Upper lobe of left lung (tissue), 4 donors: ENCODE results near the gene PANK1.

ENCODE experiments used
- POLR2AphosphoS5 ChIP-seq, 2 donors: sonication (generic); formaldehyde crosslinking; IDR thresholded peaks; one replicate each; pipeline ENCODE4 v1.5.1; 2017; ENCODE audit warnings: antibody characterized with exemption in 2 of 2
- TF ChIP-seq, protein P1 (sequence below), 6 experiments: fragments of 450-650 bp in 4 of 6; fragments of 200-600 bp in 2 of 6; sonication (generic) in 2 of 6; IDR thresholded peaks; one replicate each; pipeline ENCODE4 v1.5.1; 2016 to 2019; ENCODE audit warnings: antibody characterized with exemption in 6 of 6

DNA sequence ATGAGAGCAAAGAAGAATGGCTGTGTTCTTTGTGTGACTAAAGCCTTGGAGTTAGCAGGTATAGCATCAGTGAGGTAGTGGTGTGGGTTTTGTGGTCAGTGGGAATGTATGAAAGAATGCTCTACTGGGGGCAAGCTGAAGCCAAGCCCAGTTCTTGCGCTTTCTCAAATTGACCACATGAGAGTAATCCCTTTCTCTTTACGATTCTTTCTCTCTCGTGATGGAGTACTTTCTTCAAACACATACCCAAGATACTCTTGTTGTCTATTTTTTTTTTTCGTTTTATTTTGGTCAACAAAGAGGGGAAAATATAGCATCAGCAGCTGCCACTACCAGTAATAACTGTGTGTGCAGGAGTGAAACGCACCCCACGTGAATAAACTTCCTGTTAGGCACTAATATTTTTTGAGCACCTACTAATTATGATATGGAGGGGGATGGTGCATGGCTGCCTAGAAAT lies 8.4 kb upstream of the PANK1 start:
- TF ChIP-seq, protein P1, sequence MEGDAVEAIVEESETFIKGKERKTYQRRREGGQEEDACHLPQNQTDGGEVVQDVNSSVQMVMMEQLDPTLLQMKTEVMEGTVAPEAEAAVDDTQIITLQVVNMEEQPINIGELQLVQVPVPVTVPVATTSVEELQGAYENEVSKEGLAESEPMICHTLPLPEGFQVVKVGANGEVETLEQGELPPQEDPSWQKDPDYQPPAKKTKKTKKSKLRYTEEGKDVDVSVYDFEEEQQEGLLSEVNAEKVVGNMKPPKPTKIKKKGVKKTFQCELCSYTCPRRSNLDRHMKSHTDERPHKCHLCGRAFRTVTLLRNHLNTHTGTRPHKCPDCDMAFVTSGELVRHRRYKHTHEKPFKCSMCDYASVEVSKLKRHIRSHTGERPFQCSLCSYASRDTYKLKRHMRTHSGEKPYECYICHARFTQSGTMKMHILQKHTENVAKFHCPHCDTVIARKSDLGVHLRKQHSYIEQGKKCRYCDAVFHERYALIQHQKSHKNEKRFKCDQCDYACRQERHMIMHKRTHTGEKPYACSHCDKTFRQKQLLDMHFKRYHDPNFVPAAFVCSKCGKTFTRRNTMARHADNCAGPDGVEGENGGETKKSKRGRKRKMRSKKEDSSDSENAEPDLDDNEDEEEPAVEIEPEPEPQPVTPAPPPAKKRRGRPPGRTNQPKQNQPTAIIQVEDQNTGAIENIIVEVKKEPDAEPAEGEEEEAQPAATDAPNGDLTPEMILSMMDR (IDR thresholded peaks at IDR 0.05), result no peak
- TF ChIP-seq POLR2AphosphoS5 (IDR thresholded peaks at IDR 0.05), result no peak
